ENCODE measurements around the gene FBXO46.

Gene FBXO46

GRCh38 chr19:45682117-45682516, 48.6 kb downstream of the FBXO46 start:
- DNase-seq, result no peak

- DNase-seq, result peak; percentile 60 to 73
These were observed 49.2 kb downstream of the FBXO46 start for GRCh38 chr19:45681391-45682015.

- DNase-seq, result peak; percentile 68 to 69
These were observed 53.1 kb downstream of the FBXO46 start for GRCh38 chr19:45677351-45678230.

- DNase-seq, result no peak
These were observed 53.8 kb downstream of the FBXO46 start for GRCh38 chr19:45676851-45677263.

GRCh38 chr19:45674946-45675345, 55.8 kb downstream of the FBXO46 start:
- DNase-seq, result no peak

- DNase-seq, result peak; percentile 71 to 73
These were observed 59.8 kb downstream of the FBXO46 start for GRCh38 chr19:45670670-45671453.

GRCh38 chr19:45668342-45668871, 62.3 kb downstream of the FBXO46 start:
- DNase-seq, result peak; percentile 11 to 40

DNA sequence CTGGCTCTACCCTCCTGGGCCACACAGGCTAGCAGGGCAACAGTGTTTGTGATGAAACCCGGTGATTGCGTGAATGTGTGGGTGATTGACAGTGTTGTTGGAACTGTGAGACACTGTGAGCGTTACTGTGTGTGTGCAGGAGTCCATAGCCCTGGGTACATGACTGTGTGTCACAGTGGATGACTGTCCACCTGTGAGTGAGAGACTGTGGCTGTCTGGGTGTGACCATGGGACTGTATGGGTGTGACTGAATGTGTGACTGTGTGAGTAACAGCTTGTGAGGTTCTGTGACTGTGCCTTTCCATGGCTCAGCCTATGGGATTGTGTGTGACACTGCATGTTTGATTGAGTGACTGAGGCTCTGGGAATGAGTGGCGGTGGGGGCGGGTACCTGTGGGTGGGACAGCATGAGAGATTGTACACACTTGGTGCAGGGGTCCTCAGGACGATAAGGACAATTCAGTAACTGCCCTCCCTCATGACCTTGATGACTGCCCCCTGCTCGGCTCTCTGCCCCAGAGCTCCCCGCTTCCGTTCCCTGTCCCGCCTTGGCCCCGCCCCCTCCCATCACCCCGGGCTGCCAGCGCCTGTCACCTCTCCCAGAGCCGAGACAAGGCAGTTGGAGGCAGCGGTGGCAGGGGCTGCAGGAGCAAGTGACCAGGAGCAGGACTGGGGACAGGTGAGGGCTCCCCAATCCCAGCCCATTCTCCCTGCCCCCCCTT, 62.9 kb downstream of the FBXO46 start, which contains the start of gene GIPR:
TSS of gene GIPR (plus strand) at position 602 of the 722 bp plus-strand sequence. CDS start 1,300 bp downstream, outside the sequence.
- peak; percentile 4 to 27 for DNase-seq

DNA sequence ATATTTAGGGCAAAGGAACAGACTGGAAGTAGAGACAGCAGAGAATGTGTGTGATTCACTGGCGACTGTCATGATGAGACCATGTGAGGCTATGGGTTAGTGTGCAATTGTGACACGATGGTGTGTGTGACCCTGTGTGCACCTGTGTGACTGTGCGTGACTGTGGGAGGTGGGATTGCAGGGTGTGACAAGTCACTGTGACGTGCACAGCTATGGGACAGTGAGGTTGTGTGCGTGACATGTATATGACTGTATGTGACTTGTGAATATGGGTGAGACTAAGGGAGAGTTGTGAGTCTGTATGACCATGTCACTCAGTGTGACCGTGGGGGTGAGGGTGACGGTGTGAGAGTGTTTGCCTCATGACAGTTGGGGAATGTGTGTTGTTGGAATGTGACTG, 66.1 kb downstream of the FBXO46 start:
- no peak for DNase-seq

- DNase-seq, result peak in 1 of 2 experiments; percentile 21
These were observed 66.9 kb downstream of the FBXO46 start for GRCh38 chr19:45663800-45664199.

GRCh38 chr19:45660636-45661035, 70.1 kb downstream of the FBXO46 start:
- no peak for DNase-seq
